GM19438 (cell line): Measurements from ENCODE around the gene BCL7C.
"Not testable (repeated sequence)": the region's sequence is repeated elsewhere in the genome, so short reads cannot be mapped to it uniquely, and the experiment has no call there.

ENCODE experiments used
- ATAC-seq: cut with Tn5 transposase; IDR thresholded peaks from one replicate; pipeline ENCODE4 v1.9.1; 2021; ENCODE audit warnings: low read depth; ENCODE audit not compliant: unreplicated experiment

The BCL7C gene

DNA sequence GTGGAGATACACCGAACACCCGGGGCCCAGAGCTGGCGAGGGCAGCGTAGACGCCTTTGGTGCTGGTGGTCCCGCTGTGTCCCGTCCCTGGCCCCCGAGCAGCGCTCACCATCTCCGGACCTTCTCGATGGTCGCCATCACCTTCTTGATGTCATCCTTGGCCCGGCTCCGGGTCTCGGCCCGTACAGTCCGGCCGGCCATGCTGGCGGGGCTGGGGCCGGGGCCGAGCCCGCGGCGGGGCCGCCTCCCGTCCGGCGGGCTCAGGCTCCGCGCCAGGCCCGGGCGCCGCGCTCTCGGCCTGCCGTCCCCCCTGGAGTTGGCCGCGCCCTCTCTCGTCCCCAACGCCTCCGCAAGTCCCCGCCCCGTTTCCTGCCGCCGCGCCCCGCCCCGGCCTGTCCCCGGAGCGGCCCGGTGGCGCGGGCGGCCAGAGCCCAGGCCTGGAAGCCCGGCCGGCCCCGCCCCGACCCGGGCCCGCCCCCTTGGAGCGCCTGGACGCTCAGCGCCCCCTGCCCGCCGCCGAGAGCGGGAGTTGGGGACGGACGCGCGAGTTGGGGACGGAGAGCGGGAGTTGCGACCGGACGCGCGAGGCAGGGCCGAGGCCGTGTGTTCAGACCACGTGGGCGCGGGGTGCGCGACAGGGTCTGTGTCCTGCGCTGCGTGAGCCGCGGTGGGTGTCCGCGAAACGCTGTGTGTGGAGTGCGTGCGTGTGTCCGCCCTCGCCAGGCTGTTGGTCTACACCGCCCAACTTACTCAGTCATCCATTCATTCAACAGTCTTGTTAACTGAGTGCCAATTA is at the start of gene BCL7C:
Gene BCL7C, minus strand, starts transcription at position 334 of the 796 bp plus-strand sequence. Its CDS starts 133 bp downstream, at position 201.
- ATAC-seq: peak; percentile 67

DNA sequence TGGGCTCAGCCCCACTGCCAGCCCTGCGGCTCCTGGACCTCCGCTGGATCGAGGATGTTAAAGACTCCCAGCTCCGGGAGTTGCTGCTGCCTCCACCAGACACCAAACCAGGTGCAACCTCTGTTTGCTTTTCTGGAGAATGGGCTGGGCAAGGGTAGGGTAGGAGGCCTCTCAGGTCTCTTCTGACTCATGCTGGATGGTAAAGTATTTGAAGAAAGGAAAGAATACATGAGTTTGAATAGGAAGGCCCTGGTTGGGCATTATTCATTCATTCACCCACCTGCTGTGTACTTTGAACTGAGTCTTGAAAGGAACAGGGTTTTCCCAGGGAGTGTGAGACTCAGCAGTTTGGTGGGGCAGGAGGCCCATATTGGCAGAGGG is 48.5 kb upstream of the BCL7C start:
- ATAC-seq: no peak

DNA sequence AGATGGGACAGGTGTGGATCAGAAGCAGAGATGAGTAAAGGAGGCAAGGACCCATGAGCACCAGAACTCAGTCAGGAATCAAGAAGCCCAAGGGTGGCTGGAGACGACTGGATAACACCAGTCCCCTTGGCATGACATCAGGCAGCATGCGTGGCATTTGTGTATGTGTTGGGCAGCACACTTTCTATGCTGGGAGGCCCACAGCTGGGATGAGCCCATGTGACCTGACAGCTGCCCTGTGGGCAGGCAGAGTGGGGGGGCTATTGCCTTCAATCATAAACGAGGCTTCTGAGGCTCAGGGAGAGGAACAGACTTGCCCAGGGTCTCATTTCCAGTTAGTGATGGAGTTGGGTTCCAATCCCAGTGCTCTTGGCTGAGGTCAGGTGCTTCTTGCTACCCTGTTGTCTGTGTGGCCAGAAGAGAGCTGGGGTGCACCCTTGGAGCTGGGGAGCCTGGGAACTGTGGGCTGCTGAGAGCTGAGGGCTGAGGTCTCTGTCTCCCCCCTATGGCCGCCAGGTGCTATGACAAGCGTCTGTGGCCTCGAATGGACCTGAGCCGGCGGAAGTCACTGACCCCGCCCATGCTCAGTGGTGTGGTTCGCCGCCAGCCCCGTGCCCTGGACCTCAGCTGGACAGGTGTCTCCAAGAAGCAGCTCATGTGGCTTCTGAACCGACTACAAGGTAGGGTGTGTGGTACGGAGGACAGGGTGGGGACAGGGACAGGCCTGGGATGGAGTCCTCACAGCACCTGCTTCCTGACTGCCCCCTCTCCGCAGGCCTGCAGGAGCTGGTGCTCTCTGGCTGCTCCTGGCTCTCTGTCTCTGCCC is 47.9 kb upstream of the BCL7C start:
- peak; percentile 72 for ATAC-seq

DNA sequence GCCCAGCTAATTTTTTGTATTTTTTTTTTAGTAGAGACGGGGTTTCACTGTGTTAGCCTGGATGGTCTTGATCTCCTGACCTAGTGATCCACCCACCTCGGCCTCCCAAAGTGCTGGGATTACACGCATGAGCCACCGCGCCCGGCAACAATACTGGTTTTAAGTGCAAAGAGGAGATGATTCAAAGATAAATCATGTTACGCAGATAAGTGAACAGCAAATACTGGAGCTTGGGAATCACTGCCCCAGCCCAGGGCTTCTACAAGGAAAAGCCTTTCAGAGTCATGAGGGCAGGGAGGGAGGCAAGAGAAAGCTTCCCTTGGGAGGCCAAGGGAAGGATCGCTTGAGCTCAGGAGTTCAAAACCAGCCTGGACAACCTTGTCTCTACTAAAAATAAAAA is 45.7 kb upstream of the BCL7C start:
- not testable (repeated sequence) for ATAC-seq

DNA sequence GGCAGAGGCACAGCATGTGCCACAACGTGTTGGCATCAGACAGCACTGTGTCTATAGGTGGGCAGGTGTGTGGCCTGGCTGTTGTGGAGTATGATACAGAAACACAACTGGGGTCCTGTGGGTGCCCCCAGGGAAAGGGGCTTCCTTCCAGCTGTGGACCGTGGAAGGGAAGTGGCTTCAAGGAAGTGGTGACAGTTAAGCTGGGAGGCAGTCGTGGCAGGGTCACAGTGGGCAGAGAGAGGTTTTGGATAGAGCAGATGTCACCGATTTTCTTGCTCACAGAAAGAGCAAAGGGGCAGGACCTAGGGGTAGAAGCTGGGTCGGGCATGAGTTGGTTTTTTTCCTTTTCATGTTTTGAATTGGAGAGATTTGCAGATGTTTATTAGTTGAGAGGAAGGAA is 43.8 kb upstream of the BCL7C start:
- no peak for ATAC-seq

DNA sequence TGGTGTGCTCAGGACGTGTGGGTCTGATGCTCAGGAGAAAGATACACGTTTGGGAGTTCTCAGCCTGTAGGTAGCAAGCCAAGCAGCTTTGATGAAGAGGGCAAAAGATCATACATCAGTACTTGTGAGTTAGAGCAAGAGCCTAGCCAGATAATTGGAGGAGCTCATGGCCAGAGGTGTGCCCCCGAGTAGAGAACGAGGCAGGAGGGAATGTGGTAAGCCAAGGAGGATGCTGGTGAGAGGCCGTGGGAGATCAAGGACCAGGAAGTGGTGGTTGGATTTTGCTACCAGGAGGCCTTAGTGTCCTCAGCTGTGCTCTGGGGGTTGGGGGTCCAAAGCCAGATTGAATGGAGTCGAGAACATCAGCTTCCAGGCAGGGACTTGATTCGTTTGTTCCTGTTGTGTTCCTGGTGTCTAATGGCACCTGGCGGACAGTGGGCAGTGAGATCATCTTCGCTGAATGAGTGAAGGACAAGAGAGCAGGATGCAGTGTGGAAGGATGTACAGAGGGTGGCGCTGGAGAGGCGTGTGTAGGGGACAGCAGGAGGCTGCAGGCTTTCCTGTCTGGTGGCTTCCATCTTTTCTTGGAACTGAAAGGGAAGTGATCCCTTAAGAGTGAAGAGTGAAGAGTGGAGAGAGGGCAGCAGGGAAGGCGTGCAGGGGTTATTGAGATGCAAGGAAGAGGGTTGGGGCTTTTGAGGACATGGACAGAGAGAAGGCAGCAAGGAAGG is 41.1 kb upstream of the BCL7C start:
- no peak for ATAC-seq

DNA sequence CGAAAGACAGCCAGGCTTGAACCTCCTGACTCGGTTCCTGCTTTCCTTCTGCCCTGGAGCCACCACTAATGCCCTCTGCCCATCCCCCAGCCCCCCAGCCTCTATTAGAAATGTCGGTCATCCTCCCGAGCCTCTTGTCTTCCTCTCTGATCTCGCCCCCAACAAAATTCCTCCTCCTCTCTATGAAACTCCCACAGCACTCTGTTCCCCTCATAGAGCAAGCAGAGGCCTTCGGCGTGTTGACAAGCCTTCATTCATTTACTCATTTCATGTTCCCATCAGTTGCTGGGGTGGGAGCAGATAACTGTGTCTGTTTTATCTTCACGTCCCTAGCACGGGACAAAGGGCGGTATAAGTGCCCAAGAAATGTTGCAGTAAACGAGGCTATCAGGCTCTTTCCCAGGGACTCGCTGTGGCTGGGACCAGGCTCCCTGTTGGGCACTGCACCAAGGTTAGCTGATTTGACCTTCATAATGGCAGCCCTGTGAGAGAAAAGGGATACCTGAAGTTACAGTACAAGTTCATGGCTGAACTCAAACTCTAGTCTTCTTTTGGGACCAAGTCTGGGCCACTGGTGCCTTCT is 37.3 kb upstream of the BCL7C start:
- no peak for ATAC-seq

DNA sequence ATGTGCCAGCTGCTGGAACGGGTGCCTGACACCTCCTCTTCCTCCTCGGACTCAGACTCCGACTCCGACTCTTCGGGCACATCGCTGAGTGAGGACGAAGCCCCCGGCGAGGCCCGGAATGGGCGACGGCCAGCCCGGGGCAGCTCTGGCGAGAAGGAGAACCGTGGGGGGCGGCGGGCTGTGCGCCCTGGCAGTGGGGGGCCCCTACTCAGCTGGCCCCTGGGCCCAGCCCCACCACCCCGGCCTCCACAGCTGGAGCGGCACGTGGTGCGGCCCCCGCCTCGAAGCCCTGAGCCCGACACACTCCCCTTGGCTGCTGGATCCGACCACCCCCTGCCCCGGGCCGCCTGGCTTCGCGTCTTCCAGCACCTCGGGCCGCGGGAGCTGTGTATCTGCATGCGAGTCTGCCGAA is 36.3 kb upstream of the BCL7C start:
- no peak for ATAC-seq

DNA sequence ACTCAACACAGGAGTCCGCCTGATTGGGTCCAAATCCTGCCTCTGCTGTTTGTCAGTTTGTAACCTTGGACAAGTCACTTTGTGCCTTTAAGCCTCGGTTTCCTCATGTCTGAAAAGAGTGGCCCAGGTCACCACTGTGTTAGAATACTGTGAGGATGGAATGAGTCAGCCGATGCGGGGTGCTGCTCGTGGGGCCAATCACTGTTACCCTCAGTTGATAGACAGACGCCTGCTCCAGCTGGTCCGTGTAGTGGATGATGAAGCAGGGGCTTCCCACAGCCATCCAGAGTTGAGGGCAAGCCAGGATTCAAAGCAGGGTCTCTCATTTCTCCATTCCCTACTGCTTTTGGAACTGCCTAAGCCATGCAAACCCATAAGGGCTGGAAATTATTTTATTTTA is 35.3 kb upstream of the BCL7C start:
- no peak for ATAC-seq

DNA sequence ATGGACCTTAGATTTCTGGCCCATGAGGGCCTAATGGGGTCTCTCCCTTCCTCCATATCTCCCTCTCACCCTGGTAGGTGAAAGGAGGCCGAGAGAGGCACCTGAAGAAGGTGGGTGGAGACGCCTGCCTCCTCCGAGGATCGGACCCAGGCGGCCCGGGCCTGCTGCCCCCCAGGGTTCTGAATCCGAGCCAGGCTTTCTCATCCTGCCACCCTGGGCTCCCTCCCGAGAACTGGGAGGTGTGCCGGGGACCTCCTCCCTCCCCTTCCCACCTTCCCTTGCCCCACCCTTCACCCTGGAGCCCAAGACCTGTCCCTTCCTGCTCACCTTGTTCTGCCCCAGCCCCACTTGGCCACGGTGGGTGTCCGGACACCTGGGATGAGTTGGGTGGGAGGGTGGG is 34.5 kb upstream of the BCL7C start:
- ATAC-seq: no peak

DNA sequence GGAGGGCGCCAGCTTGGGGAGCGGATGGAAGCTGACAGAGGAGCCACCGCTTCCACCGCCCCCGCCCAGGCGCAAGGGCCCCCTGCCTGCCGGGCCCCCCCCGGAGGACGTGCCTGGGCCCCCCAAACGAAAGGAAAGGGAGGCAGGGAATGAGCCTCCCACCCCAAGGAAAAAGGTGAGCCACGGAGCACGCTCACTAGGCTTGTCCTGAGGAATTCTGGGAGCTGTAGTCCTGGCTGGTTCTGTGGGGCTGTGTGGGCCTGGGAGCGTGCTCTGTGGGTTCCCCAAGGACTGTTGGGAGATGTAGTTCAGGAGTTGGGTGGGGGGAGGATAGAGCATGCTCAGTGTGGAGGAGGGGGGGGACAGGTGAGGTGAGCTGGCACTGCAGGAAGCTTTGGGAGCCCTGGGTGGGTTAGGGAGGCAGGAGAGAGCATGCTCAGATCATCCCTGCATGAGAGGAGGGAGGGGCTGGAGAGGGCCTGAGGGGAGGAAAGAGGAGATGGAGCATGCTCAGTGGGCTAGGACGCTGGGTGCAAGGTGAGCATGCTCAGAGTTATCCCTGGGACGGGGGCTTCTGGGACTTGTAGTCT is 34.0 kb upstream of the BCL7C start:
- ATAC-seq: no peak

DNA sequence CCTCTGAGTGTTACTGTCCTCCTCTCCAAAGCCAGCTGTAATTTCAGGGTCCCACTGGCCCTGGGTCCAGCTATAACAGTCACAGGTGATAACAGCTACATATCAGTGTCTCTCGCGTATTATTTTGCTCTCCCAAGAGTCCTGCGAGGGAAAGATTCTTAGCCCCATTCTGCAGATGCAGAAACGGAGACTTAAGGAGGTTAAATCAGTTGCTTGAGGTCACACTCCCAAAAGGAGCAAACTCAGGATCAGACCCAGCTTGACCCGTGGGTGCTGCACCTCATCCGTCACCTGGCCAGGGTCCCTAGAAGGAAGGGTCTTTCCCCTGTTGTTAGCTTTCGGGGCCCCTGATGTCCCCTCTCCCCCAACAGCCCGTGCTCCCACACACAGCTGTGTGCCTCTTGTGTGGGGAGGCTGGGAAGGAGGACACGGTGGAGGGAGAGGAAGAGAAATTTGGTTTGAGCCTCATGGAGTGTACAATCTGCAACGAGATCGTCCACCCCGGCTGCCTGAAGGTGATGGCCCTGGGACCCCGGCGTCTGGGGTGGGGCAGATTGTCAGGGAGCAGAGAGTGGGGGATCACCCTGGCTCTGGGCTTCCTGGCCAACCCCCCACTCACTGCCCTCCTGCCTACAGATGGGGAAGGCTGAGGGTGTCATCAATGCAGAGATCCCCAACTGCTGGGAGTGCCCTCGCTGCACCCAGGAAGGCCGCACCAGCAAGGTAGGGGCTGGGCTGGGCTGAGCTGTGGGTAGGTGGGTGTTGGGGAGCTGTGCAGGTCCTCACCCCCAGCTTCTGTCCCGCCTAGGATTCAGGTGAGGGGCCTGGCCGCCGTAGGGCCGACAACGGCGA is 33.3 kb upstream of the BCL7C start:
- ATAC-seq: no peak

DNA sequence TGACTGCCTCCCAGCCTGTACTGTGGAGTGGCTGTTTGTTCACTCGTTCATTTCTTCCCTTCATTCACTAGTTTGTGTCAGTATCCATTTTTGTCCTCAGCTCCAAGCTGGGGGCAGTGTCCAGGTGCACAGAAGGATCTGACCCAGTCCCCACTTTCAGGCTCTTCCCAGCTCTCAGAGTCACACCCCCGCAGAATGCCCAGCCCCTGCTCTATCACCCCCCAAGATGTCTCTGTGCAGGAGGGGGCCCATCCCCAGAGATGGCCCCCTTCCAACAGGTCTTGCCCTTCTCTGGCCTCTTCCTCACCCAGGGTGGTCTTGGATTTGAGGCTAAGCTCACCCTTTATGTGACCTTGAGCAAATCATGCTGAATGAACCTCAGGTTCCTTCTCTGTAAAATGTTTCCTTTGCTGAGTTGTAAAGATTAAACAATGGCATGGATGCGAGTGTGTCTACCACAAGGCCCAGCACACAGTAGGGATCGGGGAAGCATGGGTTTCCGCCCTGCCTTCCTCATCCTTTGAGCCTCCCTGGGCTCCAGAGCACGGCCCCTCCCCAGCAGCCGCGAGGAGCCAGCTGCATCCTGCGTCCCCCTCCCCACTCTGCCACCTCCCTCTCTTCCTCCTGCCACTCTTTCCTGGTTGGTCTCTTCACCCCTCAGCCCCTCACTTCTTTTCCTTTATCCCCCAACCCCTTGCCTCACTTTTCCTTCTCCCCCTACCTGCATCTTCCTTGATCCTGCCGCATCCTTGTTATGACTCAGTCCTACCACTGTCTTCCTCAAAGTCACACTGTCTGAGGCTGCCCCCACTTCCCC is 32.3 kb upstream of the BCL7C start:
- no peak for ATAC-seq

DNA sequence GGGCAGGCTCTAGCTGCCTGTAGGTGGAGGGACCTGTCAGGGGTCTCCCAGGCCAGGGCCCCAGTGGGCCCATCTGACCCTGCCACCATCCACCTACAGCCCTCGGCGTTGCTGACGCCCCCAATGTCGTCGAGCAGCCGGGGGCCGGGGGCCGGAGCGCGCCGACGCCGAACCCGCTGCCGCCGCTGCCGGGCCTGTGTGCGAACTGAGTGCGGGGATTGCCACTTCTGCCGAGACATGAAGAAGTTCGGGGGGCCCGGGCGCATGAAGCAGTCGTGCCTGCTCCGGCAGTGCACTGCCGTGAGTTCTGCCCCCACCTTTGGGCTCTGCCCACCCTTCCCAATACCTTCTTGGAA is 31.7 kb upstream of the BCL7C start:
- ATAC-seq: no peak

DNA sequence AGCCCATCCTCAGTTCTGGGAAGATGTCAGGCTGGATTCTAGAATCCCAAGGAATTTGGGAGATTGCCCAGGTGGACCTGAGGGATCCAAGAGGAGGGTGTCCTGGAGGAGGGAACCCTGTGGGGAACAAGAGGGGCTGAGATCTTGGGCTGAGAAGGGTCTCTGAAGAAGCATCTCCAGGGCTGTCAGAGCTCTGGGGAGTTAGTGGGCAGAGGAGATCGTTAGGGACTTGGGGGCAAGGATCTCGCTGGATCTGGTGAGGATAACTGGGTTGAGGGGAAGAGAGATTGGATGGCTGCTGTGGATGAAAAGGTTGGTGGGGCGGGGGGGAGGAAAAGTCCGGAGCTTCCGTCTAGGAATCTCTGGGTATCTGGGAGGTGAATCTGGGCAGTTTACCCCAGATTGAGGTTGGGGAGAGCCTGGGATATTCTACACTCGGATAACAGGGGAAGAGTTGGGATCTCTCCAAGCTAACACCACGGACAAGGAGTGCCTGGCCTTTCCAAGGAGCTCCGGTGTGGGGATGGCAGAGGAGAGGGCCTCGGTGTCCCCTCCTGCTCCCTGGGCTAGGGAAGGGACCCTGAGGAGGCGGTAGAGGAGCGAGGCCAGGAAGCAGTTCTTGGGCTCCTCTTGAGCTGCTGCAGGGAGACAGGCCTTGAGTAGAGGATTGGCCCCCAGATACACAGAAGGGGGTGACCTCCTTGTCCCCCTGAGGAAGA is 31.2 kb upstream of the BCL7C start:
- no peak for ATAC-seq

DNA sequence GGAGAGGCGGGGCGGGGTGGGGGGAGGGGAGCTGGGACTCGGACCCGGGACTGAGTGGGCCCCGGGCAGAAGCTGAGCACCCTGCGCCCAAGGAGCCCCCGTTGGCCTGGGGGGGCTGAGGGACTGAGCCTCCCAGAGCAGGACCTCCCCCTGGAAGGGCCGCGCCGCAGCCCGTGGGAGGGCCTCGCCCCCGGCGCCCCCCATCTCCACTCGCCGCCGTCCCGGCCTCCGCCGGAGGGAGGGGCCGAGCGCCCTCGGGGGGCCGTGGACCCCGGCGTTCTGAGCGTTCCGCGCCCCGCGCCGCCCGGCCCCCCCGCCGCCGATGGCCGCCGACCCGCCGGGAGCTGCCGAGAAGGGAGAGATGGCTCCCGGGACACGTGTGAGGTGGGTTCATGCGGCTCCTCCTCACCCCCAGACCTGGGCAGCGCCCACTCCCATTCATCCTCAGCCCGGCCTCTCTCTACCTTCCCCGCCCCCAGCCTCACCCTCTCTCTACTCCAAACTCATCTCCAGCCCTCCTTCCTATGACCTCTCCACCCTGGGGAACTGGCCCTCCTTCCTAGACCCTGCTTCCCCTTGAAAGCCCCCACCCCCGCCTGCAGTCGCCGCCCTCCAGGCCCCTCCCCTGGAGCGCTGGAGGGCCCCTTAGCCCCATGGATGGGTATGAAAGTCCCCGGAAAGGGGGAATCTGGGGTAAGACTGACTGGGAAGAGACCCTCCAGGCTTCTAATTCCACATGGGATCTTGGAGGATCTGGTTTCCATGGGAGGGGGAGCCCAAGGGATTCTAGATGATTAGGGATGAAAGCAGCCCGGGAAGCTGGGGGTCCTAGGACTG is 30.4 kb upstream of the BCL7C start:
- no peak for ATAC-seq

DNA sequence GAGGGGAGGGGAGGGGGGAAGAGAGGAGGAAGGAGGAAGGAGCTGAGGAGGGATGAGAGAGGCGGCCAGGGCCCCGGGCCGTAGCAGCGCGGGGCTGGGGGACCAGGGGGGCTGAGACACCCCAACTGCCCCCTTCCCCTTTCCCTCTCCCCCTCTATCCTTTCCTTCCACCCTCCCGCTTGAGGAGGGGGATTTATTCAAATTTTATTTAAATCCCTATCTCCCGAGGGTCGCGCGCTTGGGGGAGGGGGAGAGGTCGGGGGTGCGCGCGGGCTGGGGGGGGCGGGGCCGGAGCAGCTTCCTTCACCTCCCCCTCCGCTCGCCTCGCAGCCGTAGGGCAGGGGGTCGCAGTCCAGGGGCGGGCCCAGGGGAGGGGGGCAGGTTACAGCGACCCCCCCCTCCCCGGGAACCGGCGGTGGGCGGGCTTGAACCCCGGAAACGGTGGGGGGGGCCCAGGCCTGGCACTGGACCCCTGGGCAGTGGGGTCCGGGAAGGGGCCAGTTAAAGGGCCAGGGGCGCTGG is 29.7 kb upstream of the BCL7C start, which contains the start of gene FBXL19:
Gene FBXL19, plus strand, starts transcription at position 19 of the 522 bp plus-strand sequence. CDS start 2,183 bp downstream, outside the sequence.
- no peak for ATAC-seq
